Loucy (cell line): ENCODE results near the gene PDGFRA.
A peak's percentile ranks its signal among the peaks of the same experiment; 100 is the strongest.

Experiments
- H2AFZ ChIP-seq: fragments of 200-600 bp; sonication (generic); 2 replicates; pipeline ENCODE4 v1.6.0; 2016; ENCODE audit warnings: antibody characterized with exemption, mild to moderate bottlenecking, low read length, moderate library complexity
- H3F3A ChIP-seq: fragments of 200-600 bp; 2 replicates; pipeline ENCODE4 v1.6.0; 2016; ENCODE audit warnings: antibody characterized with exemption, low read depth, mild to moderate bottlenecking
- H3K27me3 ChIP-seq: fragments of 200-600 bp; sonication (generic); 2 replicates; pipeline ENCODE4 v1.6.1; 2014; ENCODE audit warnings: low read length, mild to moderate bottlenecking; ENCODE audit not compliant: insufficient read depth, poor library complexity, severe bottlenecking
- H3K36me3 ChIP-seq: fragments of 200-600 bp; sonication (generic); 2 replicates; pipeline ENCODE4 v1.6.1; 2016; ENCODE audit warnings: low read length; ENCODE audit not compliant: insufficient read depth
- H3K4me1 ChIP-seq: fragments of 200-600 bp; sonication (generic); 2 replicates; pipeline ENCODE4 v1.5.1; 2014; ENCODE audit warnings: low read length, mild to moderate bottlenecking; ENCODE audit not compliant: insufficient read depth, poor library complexity, severe bottlenecking
- H3K4me2 ChIP-seq: fragments of 200-600 bp; sonication (generic); 2 replicates; pipeline ENCODE4 v1.6.0; 2014; ENCODE audit warnings: antibody characterized with exemption, low read length, low read depth, mild to moderate bottlenecking; ENCODE audit not compliant: poor library complexity, severe bottlenecking
- H3K4me3 ChIP-seq: fragments of 200-600 bp; sonication (generic); 2 replicates; pipeline ENCODE4 v1.5.1; 2014; ENCODE audit warnings: low read length, mild to moderate bottlenecking, mixed read lengths; ENCODE audit not compliant: poor library complexity, severe bottlenecking
- H3K79me2 ChIP-seq: fragments of 200-600 bp; sonication (generic); 2 replicates; pipeline ENCODE4 v1.6.1; 2014; ENCODE audit warnings: low read length; ENCODE audit not compliant: insufficient read depth
- H3K9ac ChIP-seq: fragments of 200-600 bp; sonication (generic); 2 replicates; pipeline ENCODE4 v1.6.0; 2014; ENCODE audit warnings: mild to moderate bottlenecking, low read depth, low read length, moderate library complexity; ENCODE audit not compliant: poor library complexity, severe bottlenecking
- H3K9me2 ChIP-seq: fragments of 200-600 bp; sonication (generic); replicated peaks from 2 replicates; pipeline ENCODE4 v1.6.1; 2016; ENCODE audit warnings: low read depth, low read length, mixed read lengths
- H3K9me3 ChIP-seq: fragments of 200-600 bp; sonication (generic); 2 replicates; pipeline ENCODE4 v1.6.1; 2014; ENCODE audit warnings: mild to moderate bottlenecking, antibody characterized with exemption, low read length, low read depth; ENCODE audit not compliant: insufficient read depth
- H4K20me1 ChIP-seq: fragments of 200-600 bp; sonication (generic); 2 replicates; pipeline ENCODE4 v1.6.0; 2014; ENCODE audit warnings: antibody characterized with exemption, low read length, mild to moderate bottlenecking; ENCODE audit not compliant: insufficient read depth, poor library complexity, severe bottlenecking
- CTCF ChIP-seq: fragments of 200-600 bp; sonication (generic); conservative IDR thresholded peaks from 2 replicates; pipeline ENCODE4 v1.5.1; 2014; ENCODE audit warnings: mild to moderate bottlenecking, antibody characterized with exemption, low read length
- EZH2phosphoT487 ChIP-seq: fragments of 200-600 bp; IDR thresholded peaks from 2 replicates; pipeline ENCODE4 v1.6.1; 2018; ENCODE audit warnings: antibody characterized with exemption, mild to moderate bottlenecking, moderate library complexity, borderline replicate concordance

PDGFRA gene

GRCh38 chr4:54231419-54231767, 2.3 kb downstream of the PDGFRA start:
- Histone ChIP-seq H3K9ac (no peak overlapping the region), H3K4me2 (no peak overlapping the region), H3K4me3 (no peak overlapping the region)

GRCh38 chr4:54231768-54232688, 2.9 kb downstream of the PDGFRA start:
- Histone ChIP-seq H4K20me1 (no peaks in the 10 kb centered on the region), H3K4me1 (no peaks in the 10 kb centered on the region), H3K9ac (no peak overlapping the region), H3K79me2 (no peaks in the 10 kb centered on the region), H3F3A (no peaks in the 10 kb centered on the region), H3K9me2 (no peaks in the 10 kb centered on the region), H3K36me3 (no peaks in the 10 kb centered on the region), H3K27me3 (no peaks in the 10 kb centered on the region), H3K4me3 (no peak overlapping the region), H3K9me3 (no peaks in the 10 kb centered on the region), H2AFZ (no peak overlapping the region), H3K4me2 (no peak overlapping the region)
- no peak for TF ChIP-seq CTCF
- no peak for TF ChIP-seq EZH2phosphoT487

More at GRCh38 chr4:54231419-54231767, 2.3 kb downstream of the PDGFRA start:
- Histone ChIP-seq H3K4me1 (no peaks in the 10 kb centered on the region), H3K27me3 (no peaks in the 10 kb centered on the region), H4K20me1 (no peaks in the 10 kb centered on the region), H2AFZ (no peak overlapping the region), H3K79me2 (no peaks in the 10 kb centered on the region), H3K36me3 (no peaks in the 10 kb centered on the region), H3K9me2 (no peaks in the 10 kb centered on the region), H3F3A (no peaks in the 10 kb centered on the region), H3K9me3 (no peaks in the 10 kb centered on the region)
- TF ChIP-seq EZH2phosphoT487 (no peak), CTCF (no peak)

- TF ChIP-seq EZH2phosphoT487: no peak
- 0 out of 2 replicates have a peak, but pooled peaks have one; percentile 8 for TF ChIP-seq CTCF
- H3K36me3 ChIP-seq: no peaks in the 10 kb centered on the region
- H3K4me3 ChIP-seq: no peak overlapping the region
- H4K20me1 ChIP-seq: no peaks in the 10 kb centered on the region
- H3K79me2 ChIP-seq: no peaks in the 10 kb centered on the region
- H3K27me3 ChIP-seq: no peaks in the 10 kb centered on the region
- H3K4me1 ChIP-seq: no peaks in the 10 kb centered on the region
- H3K4me2 ChIP-seq: no peak overlapping the region
- H3K9me3 ChIP-seq: no peaks in the 10 kb centered on the region
- no peaks in the 10 kb centered on the region for H3F3A ChIP-seq
- H3K9ac ChIP-seq: no peak overlapping the region
- no peak overlapping the region for H2AFZ ChIP-seq
- H3K9me2 ChIP-seq: no peaks in the 10 kb centered on the region
These were observed 4.2 kb downstream of the PDGFRA start for GRCh38 chr4:54233277-54233696.
